Endothelial cell (in vitro differentiated cells): ENCODE results near the gene NTRK2. TPM values are rescaled to one million over a fixed set of nuclear protein-coding genes. Genes with fewer than 3 reads are reported as not detected.

ENCODE experiments used
- DNase-seq: peaks from one replicate; pipeline ENCODE4 v3.0.0; 2021; ENCODE audit warnings: low spot score
- H3K27ac Mint-ChIP-seq: one replicate; pipeline ENCODE4 v1.8.0; 2021; ENCODE audit warnings: mixed read lengths, inconsistent platforms; ENCODE audit not compliant: unreplicated experiment
- H3K27me3 Mint-ChIP-seq: one replicate; pipeline ENCODE4 v1.8.0; 2021; ENCODE audit warnings: mild to moderate bottlenecking, moderate library complexity, mixed read lengths, inconsistent platforms; ENCODE audit not compliant: unreplicated experiment
- H3K36me3 Mint-ChIP-seq: one replicate; pipeline ENCODE4 v1.8.0; 2021; ENCODE audit warnings: mild to moderate bottlenecking, low read depth, mixed read lengths, inconsistent platforms; ENCODE audit not compliant: unreplicated experiment
- H3K4me1 Mint-ChIP-seq: one replicate; pipeline ENCODE4 v1.8.0; 2021; ENCODE audit warnings: mild to moderate bottlenecking, mixed read lengths, inconsistent platforms; ENCODE audit not compliant: unreplicated experiment
- H3K4me3 Mint-ChIP-seq: one replicate; pipeline ENCODE4 v1.8.0; 2021; ENCODE audit warnings: mild to moderate bottlenecking, mixed read lengths, inconsistent platforms; ENCODE audit not compliant: unreplicated experiment
- H3K9me3 Mint-ChIP-seq: one replicate; pipeline ENCODE4 v1.8.0; 2021; ENCODE audit warnings: mixed read lengths, inconsistent platforms; ENCODE audit not compliant: unreplicated experiment
- CTCF ChIP-seq: fragments of 200-600 bp; sonication (generic); IDR thresholded peaks from one replicate; pipeline ENCODE4 v1.5.0; 2021; ENCODE audit warnings: antibody characterized with exemption; ENCODE audit not compliant: unreplicated experiment
- total RNA-seq: library from RNA; stranded (reverse); fragmentation: NEBNext Ultra II Directional; extraction: Animal tissue kit (Norgen Biotek cat#: 25700); gene quantifications from one replicate; pipeline ENCODE4 v1.2.1, GENCODE V29; 2021; ENCODE audit not compliant: unreplicated experiment

The NTRK2 gene
- total RNA-seq, 1 donor from 2014 or later, result not detected

- no peaks in the 10 kb centered on the region for H3K4me1 Mint-ChIP-seq
- DNase-seq, result no peak
- H3K9me3 Mint-ChIP-seq, result no peaks in the 10 kb centered on the region
- no peak for TF ChIP-seq CTCF
- peaks cover 3% of the 10 kb centered on the region for H3K36me3 Mint-ChIP-seq
- H3K4me3 Mint-ChIP-seq, result no peak overlapping the region
- no peak overlapping the region for H3K27ac Mint-ChIP-seq
- no peaks in the 10 kb centered on the region for H3K27me3 Mint-ChIP-seq
Measured at GRCh38 chr9:84759804-84760203, 90.3 kb downstream of the NTRK2 start.

- Mint-ChIP-seq H3K4me1 (no peaks in the 10 kb centered on the region), H3K27me3 (no peaks in the 10 kb centered on the region), H3K27ac (no peak overlapping the region), H3K4me3 (no peak overlapping the region), H3K9me3 (no peaks in the 10 kb centered on the region), H3K36me3 (peaks cover 3% of the 10 kb centered on the region)
- DNase-seq, result no peak
- no peak for TF ChIP-seq CTCF
Measured at GRCh38 chr9:84761137-84761808, 91.7 kb downstream of the NTRK2 start.

GRCh38 chr9:84772511-84772910 lies 103.0 kb downstream of the NTRK2 start:
- no peak overlapping the region for H3K4me3 Mint-ChIP-seq
- TF ChIP-seq CTCF, result no peak
- no peaks in the 10 kb centered on the region for H3K4me1 Mint-ChIP-seq
- no peak overlapping the region for H3K27ac Mint-ChIP-seq
- DNase-seq, result no peak
- no peaks in the 10 kb centered on the region for H3K27me3 Mint-ChIP-seq
- H3K9me3 Mint-ChIP-seq, result no peaks in the 10 kb centered on the region
- H3K36me3 Mint-ChIP-seq, result no peaks in the 10 kb centered on the region

- Mint-ChIP-seq H3K9me3 (no peaks in the 10 kb centered on the region), H3K27ac (no peak overlapping the region), H3K27me3 (no peaks in the 10 kb centered on the region), H3K4me3 (no peak overlapping the region), H3K36me3 (no peaks in the 10 kb centered on the region), H3K4me1 (no peaks in the 10 kb centered on the region)
- DNase-seq, result no peak
- TF ChIP-seq CTCF, result no peak
Measured at GRCh38 chr9:84773022-84773421, 103.5 kb downstream of the NTRK2 start.

GRCh38 chr9:84775056-84775643 lies 105.6 kb downstream of the NTRK2 start:
- Mint-ChIP-seq H3K9me3 (no peaks in the 10 kb centered on the region), H3K4me1 (no peaks in the 10 kb centered on the region), H3K27me3 (no peaks in the 10 kb centered on the region), H3K4me3 (no peak overlapping the region), H3K27ac (no peak overlapping the region), H3K36me3 (no peaks in the 10 kb centered on the region)
- no peak for DNase-seq
- TF ChIP-seq CTCF, result no peak
